GM20000 (cell line): ENCODE data around the gene NUP153.
"Not testable (repeated sequence)": the region's sequence is repeated elsewhere in the genome, so short reads cannot be mapped to it uniquely, and the experiment has no call there.

ENCODE experiments used
- DNase-seq: peaks from one replicate; pipeline ENCODE4 v3.0.0; 2012; ENCODE audit warnings: low spot score
- TF ChIP-seq, protein P1 (sequence below): IDR thresholded peaks from 2 replicates; pipeline ENCODE4 v1.5.1; 2012; ENCODE audit warnings: mild to moderate bottlenecking, control low read depth; ENCODE audit errors: extremely low read depth, missing control alignments

NUP153 gene

DNA sequence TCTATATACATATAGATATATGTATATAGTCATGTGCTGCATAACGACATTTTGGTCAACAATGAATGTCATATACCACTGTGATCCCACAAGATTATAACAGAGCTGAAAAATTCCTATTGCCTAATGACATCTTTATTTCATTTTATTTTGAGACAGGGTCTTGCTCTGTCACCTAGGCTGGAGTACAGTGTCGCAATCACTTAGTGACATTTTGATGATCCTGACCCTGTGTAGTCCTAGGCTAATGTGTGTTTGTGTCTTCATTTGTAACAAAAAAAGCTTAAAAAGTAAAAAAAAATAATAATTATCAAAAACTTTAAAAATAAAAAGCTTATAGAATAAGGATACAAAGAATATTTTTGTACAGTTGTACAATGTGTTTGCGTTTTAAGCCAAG is 110.6 kb downstream of the NUP153 start:
- DNase-seq: no peak
- TF ChIP-seq, protein P1, sequence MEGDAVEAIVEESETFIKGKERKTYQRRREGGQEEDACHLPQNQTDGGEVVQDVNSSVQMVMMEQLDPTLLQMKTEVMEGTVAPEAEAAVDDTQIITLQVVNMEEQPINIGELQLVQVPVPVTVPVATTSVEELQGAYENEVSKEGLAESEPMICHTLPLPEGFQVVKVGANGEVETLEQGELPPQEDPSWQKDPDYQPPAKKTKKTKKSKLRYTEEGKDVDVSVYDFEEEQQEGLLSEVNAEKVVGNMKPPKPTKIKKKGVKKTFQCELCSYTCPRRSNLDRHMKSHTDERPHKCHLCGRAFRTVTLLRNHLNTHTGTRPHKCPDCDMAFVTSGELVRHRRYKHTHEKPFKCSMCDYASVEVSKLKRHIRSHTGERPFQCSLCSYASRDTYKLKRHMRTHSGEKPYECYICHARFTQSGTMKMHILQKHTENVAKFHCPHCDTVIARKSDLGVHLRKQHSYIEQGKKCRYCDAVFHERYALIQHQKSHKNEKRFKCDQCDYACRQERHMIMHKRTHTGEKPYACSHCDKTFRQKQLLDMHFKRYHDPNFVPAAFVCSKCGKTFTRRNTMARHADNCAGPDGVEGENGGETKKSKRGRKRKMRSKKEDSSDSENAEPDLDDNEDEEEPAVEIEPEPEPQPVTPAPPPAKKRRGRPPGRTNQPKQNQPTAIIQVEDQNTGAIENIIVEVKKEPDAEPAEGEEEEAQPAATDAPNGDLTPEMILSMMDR: no peak

DNA sequence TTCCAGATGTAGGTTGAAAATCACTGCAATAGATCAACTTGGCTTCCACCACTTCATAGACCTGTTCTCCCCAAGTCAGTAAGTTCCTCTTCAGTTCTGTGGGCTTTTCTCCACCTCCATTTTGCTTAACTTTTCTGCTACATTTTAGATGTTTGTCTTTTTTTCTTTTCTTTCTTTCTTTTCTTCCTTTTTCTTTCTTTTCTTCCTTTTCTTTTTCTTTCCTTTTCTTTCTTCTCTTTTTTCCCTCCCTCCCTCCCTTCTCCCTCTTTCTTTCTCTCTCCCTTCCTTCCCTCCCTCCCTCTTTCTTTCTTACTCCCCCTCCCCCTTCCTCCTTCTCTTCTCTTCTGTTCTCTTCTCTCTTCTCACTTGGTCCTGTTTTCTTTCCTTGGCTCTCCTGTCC is 113.5 kb downstream of the NUP153 start:
- no peak for DNase-seq
- TF ChIP-seq, protein P1: no peak

DNA sequence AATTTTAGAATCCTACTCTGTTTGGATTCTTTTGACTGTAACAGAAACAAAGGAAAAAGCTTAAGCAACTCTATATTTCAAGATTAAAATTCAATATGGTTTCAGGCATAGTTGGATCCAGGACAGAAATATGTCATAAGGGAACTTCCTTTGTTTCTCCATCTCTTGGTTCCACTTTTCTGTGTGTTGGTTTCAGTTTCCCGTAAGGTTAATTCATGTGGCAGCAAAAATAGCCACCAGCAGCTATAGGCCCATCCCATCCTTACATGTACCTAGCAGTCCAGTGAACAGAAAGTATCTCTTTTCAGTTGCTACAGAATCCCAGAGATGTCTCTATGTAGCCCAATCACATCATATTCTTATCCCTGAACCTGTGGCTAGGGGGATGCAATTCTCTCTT is 115.4 kb downstream of the NUP153 start:
- DNase-seq: no peak
- TF ChIP-seq, protein P1: no peak

DNA sequence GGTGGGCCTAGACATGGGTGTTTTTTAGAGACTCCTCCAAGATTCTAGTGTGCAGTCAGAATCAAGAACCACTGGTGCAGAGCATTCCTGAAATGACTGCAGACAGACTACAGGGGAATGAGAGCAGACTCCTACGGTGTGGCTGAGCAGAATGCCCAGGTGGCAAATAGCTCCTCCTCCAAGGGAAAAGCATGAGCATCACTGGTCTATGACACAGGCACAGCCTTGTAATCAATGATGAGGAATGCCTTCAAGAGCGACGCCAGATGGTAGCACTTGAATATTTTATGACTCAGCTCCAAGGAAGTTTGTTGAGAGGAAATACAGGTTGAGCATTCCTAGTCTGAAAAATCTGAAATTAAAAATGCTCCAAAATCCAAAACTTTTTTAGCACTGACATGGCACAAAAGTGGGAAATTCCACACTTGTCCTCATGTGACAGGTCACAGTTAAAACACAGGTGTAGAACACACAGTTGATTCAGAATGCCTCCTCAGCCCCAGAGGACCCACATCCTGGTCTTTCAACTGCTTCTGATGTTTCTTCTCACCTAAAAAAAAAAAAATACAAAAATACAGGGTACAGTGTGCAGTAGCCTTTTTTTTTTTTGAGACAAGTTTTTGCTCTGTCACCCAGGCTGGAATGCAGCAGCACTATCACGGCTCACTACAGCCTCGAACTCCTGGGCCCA is 117.2 kb downstream of the NUP153 start:
- TF ChIP-seq, protein P1: no peak
- no peak for DNase-seq

GRCh38 chr6:17588011-17588410 is 118.7 kb downstream of the NUP153 start:
- TF ChIP-seq, protein P1: no peak
- DNase-seq: no peak

DNA sequence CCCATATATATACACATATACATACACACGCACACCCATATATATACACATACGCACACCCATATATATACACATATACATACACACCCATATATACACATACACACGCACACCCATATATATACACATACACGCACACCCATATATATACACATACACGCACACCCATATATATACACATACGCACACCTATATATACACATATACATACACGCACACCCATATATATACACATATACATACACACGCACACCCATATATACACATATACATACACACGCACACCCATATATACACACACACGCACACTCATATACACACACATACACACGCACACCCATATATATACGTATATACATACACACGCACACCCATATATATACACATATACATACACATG is 120.1 kb downstream of the NUP153 start:
- not testable (repeated sequence) for DNase-seq

GRCh38 chr6:17585766-17586490 is 120.8 kb downstream of the NUP153 start:
- DNase-seq: no peak
- TF ChIP-seq, protein P1: no peak
